ENCODE data around the gene OCA2. TPM values are rescaled to one million over a fixed set of nuclear protein-coding genes. Genes with fewer than 3 reads are reported as not detected.

The OCA2 gene
- total RNA-seq, 2 donors from 2014 or later: 3.7 TPM; not detected in 1

GRCh38 chr15:27804569-27805260 lies 294.4 kb downstream of the OCA2 start:
- intact Hi-C loops (cut with DNase I): no loop called here

GRCh38 chr15:27798807-27799206 lies 300.3 kb downstream of the OCA2 start:
- H3K27ac ChIP-seq: no peak overlapping the region
- DNase-seq (ENCODE audit: low spot score): no peak
- 86% methylated on average over 5 of the region's 5 CpGs for WGBS

More at GRCh38 chr15:27804569-27805260, 294.4 kb downstream of the OCA2 start:
- Histone ChIP-seq H3K4me3 (no peak overlapping the region), H3K36me3 (no peaks in the 10 kb centered on the region), H3K9me3 (no peaks in the 10 kb centered on the region), H3K4me1 (replicated peaks) (no peaks in the 10 kb centered on the region), H3K27me3 (replicated peaks; ENCODE audit: insufficient read depth) (no peaks in the 10 kb centered on the region), H3K27ac (no peak overlapping the region)
- TF ChIP-seq CTCF (IDR thresholded peaks at IDR 0.05) (no peak), POLR2A (IDR thresholded peaks at IDR 0.05) (no peak), POLR2AphosphoS5 (IDR thresholded peaks at IDR 0.05) (no peak)
- no peak for DNase-seq (ENCODE audit: low spot score)
- 93% methylated on average over 30 of the region's 30 CpGs for WGBS

GRCh38 chr15:27797765-27798164 lies 301.4 kb downstream of the OCA2 start:
- DNase-seq (ENCODE audit: low spot score): no peak
- Histone ChIP-seq H3K27me3 (replicated peaks; ENCODE audit: insufficient read depth) (no peaks in the 10 kb centered on the region), H3K27ac (no peak overlapping the region), H3K36me3 (no peaks in the 10 kb centered on the region), H3K4me1 (replicated peaks) (no peaks in the 10 kb centered on the region), H3K4me3 (no peak overlapping the region), H3K9me3 (no peaks in the 10 kb centered on the region)
- TF ChIP-seq POLR2A (IDR thresholded peaks at IDR 0.05): no peak
- TF ChIP-seq POLR2AphosphoS5 (IDR thresholded peaks at IDR 0.05): no peak
- no peak for TF ChIP-seq CTCF (IDR thresholded peaks at IDR 0.05)
- intact Hi-C loops (cut with DNase I): no loop called here
- WGBS: 68% methylated on average over 8 of the region's 8 CpGs

More at GRCh38 chr15:27798807-27799206, 300.3 kb downstream of the OCA2 start:
- Histone ChIP-seq H3K9me3 (no peaks in the 10 kb centered on the region), H3K36me3 (no peaks in the 10 kb centered on the region), H3K27me3 (replicated peaks; ENCODE audit: insufficient read depth) (no peaks in the 10 kb centered on the region), H3K4me1 (replicated peaks) (no peaks in the 10 kb centered on the region), H3K4me3 (no peak overlapping the region)
- intact Hi-C loops (cut with DNase I): no loop called here
- TF ChIP-seq POLR2A (IDR thresholded peaks at IDR 0.05) (no peak), POLR2AphosphoS5 (IDR thresholded peaks at IDR 0.05) (no peak), CTCF (IDR thresholded peaks at IDR 0.05) (no peak)

- intact Hi-C loops (cut with DNase I): no loop called here
- DNase-seq (ENCODE audit: low spot score): no peak
- H3K27me3 ChIP-seq (replicated peaks; ENCODE audit: insufficient read depth): no peaks in the 10 kb centered on the region
- H3K4me3 ChIP-seq: no peak overlapping the region
- H3K36me3 ChIP-seq: no peaks in the 10 kb centered on the region
- H3K9me3 ChIP-seq: no peaks in the 10 kb centered on the region
- WGBS: 60% methylated on average over 17 of the region's 17 CpGs
- no peaks in the 10 kb centered on the region for H3K4me1 ChIP-seq (replicated peaks)
- no peak overlapping the region for H3K27ac ChIP-seq
- TF ChIP-seq CTCF (IDR thresholded peaks at IDR 0.05) (no peak), POLR2AphosphoS5 (IDR thresholded peaks at IDR 0.05) (no peak)
Measured at GRCh38 chr15:27796405-27797320, 302.5 kb downstream of the OCA2 start.

Data from prostate gland (tissue), 2 donors.